ENCODE measurements around the gene PIK3C2G. TPM values are rescaled to one million over a fixed set of nuclear protein-coding genes. Genes with fewer than 3 reads are reported as not detected.

The PIK3C2G gene
- polyA plus RNA-seq, 1 experiment, result not detected

DNA sequence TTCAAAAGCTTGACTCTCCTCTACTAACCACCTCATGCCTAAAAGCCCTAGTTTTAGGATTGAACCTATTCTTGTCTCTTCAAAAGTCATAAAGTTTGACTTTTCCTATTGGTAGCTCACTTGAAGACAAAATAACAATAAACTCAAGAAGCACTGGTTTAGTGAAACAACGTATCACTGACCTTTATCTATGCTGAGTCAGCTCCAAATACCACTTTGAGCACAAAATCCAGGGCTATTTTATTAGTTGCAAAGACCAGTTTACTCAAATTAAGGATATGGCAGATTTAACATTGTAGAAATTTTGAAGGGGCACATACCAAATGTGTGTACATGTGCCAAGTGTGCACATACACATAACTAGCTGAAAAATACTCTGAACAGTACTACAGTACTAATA lies 45.0 kb downstream of the PIK3C2G start:
- CTCF ChIA-PET, result interaction anchor here (0.8 to 1.4 kb wide), 4 partner anchors 10 to 880 kb away, joined by 3 to 4 read pairs (median 4); no protein-coding TSS in a partner anchor
- H3K27ac ChIP-seq (ENCODE audit: low read depth, low read length), result no peak overlapping the region
- H3K27me3 ChIP-seq (ENCODE audit: control insufficient read depth, insufficient read depth, low read length), result no peaks in the 10 kb centered on the region
- DNase-seq (ENCODE audit: low read depth, low spot score), result no peak
- POLR2A ChIA-PET, result no interaction called here
- peaks cover 6% of the 10 kb centered on the region for H3K9me3 ChIP-seq (ENCODE audit: control insufficient read depth, insufficient read depth, low read length)
- TF ChIP-seq, protein P1, sequence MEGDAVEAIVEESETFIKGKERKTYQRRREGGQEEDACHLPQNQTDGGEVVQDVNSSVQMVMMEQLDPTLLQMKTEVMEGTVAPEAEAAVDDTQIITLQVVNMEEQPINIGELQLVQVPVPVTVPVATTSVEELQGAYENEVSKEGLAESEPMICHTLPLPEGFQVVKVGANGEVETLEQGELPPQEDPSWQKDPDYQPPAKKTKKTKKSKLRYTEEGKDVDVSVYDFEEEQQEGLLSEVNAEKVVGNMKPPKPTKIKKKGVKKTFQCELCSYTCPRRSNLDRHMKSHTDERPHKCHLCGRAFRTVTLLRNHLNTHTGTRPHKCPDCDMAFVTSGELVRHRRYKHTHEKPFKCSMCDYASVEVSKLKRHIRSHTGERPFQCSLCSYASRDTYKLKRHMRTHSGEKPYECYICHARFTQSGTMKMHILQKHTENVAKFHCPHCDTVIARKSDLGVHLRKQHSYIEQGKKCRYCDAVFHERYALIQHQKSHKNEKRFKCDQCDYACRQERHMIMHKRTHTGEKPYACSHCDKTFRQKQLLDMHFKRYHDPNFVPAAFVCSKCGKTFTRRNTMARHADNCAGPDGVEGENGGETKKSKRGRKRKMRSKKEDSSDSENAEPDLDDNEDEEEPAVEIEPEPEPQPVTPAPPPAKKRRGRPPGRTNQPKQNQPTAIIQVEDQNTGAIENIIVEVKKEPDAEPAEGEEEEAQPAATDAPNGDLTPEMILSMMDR (IDR thresholded peaks at IDR 0.05; ENCODE audit: low read depth, low read length), result no peak
- no peak overlapping the region for H3K4me3 ChIP-seq (ENCODE audit: low read depth, low read length)

DNA sequence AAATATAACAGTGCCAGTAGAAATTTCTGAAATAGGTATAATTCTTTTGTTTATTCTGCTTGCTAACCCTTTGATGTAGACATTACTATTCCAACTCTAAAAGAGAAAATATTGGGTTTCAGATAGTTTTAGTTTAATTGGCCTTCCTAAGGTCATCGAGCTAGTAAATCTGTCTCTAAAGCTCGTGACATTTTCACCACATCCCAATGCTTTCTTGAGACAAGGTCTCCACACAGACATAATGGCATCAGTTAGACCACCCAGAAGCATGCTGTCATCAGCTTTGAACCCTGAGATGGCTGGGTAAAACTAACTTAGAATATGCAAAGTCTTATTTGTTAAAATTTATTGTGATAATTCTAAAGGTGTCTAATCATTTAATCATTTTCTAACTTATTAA lies 52.0 kb downstream of the PIK3C2G start:
- ChIA-PET CTCF (interaction anchor here (1.6 kb wide), 1 partner anchor 63 kb away, joined by 7 read pairs; no protein-coding TSS in a partner anchor), POLR2A (no interaction called here)
- Histone ChIP-seq H3K4me3 (ENCODE audit: low read depth, low read length) (no peak overlapping the region), H3K27me3 (ENCODE audit: control insufficient read depth, insufficient read depth, low read length) (no peaks in the 10 kb centered on the region), H3K27ac (ENCODE audit: low read depth, low read length) (no peak overlapping the region), H3K9me3 (ENCODE audit: control insufficient read depth, insufficient read depth, low read length) (no peaks in the 10 kb centered on the region)
- TF ChIP-seq, protein P1 (IDR thresholded peaks at IDR 0.05; ENCODE audit: low read depth, low read length), result no peak
- DNase-seq (ENCODE audit: low read depth, low spot score), result no peak

DNA sequence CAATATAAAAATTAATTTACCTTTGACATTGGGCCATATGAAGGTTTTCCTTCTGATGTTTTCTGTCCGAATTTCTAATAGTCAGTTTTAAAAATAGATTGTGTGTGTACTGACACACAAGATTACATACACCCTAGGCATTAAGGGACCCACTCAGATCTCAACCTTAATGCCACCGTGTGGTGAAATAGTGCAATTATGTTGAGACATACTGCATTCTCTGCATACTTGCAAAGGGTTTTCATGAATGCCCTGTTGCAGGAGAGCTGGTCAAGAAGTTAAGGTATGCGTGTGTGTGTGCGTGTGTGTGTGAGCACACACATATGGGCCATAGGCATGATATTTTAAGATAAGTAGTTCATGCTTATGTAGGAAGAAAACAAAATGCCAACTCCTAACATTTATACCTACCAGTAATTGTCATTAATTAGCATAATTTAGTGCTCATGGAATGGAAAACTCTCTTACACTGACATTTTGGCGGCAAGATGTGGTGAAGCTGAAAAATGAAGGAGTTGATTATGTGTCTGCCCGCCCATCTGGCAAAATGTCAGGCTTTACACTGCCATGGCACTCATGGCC lies 58.8 kb downstream of the PIK3C2G start:
- ChIA-PET POLR2A (no interaction called here), CTCF (interaction anchor here (0.6 to 4.1 kb wide), 10 partner anchors 10 to 866 kb away, joined by 3 to 40 read pairs (median 4); no protein-coding TSS in a partner anchor)
- peak; percentile 59 for DNase-seq (ENCODE audit: low read depth, low spot score)
- H3K27ac ChIP-seq (ENCODE audit: low read depth, low read length), result no peak overlapping the region
- no peaks in the 10 kb centered on the region for H3K27me3 ChIP-seq (ENCODE audit: control insufficient read depth, insufficient read depth, low read length)
- peaks cover 4% of the 10 kb centered on the region; the same call in 1 of the 2 replicates for H3K9me3 ChIP-seq (ENCODE audit: control insufficient read depth, insufficient read depth, low read length)
- TF ChIP-seq, protein P1 (IDR thresholded peaks at IDR 0.05; ENCODE audit: low read depth, low read length), result peak; percentile 53
- no peak overlapping the region for H3K4me3 ChIP-seq (ENCODE audit: low read depth, low read length)

DNA sequence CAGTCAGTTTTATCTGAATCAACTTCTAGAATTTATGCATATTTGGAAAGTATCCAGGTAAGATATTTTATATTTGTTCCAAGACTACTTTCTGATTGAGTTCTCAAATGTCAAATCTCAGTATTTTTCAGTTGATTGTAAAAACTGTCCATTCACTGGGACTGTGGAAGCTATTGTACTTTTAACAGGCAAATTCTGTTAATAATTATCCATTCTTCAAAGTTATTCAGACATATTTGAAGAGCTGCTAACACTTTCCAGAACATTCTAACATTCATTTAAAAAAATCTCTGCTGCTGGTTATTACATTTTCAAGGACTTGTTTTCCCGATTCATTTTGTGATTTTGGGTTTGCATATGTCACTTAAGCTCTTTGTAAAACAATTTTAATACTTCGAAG lies 59.7 kb downstream of the PIK3C2G start:
- DNase-seq (ENCODE audit: low read depth, low spot score), result no peak
- H3K27ac ChIP-seq (ENCODE audit: low read depth, low read length), result no peak overlapping the region
- TF ChIP-seq, protein P1 (IDR thresholded peaks at IDR 0.05; ENCODE audit: low read depth, low read length), result no peak
- H3K27me3 ChIP-seq (ENCODE audit: control insufficient read depth, insufficient read depth, low read length), result no peaks in the 10 kb centered on the region
- ChIA-PET POLR2A (no interaction called here), CTCF (interaction anchor here (1.0 to 4.1 kb wide), 4 partner anchors 14 to 74 kb away, joined by 4 to 40 read pairs (median 6); no protein-coding TSS in a partner anchor)
- peaks cover 4% of the 10 kb centered on the region; the same call in 1 of the 2 replicates for H3K9me3 ChIP-seq (ENCODE audit: control insufficient read depth, insufficient read depth, low read length)
- no peak overlapping the region for H3K4me3 ChIP-seq (ENCODE audit: low read depth, low read length)

DNA sequence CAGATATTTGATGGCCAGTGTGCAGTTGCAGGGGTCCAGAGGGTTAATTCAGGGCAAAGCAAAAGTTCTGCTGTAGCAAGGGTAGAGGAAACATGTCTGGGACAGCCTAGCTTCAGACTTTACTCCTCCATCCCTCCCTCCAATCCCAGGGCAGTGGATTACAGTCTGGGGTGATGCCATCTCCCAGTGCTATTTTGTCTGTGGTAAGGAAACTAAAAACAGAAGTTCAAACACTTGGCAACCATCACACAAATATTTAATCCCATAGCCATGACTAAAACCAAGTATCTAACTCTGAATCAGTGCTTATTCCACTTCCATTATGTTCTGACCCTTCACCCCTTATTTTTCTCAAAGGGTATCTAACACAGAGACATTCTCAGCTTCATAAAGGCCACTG lies 61.8 kb downstream of the PIK3C2G start:
- Histone ChIP-seq H3K4me3 (ENCODE audit: low read depth, low read length) (no peak overlapping the region), H3K27me3 (ENCODE audit: control insufficient read depth, insufficient read depth, low read length) (no peaks in the 10 kb centered on the region), H3K9me3 (ENCODE audit: control insufficient read depth, insufficient read depth, low read length) (peaks cover 4% of the 10 kb centered on the region; the same call in 1 of the 2 replicates), H3K27ac (ENCODE audit: low read depth, low read length) (no peak overlapping the region)
- CTCF ChIA-PET, result no interaction called here
- TF ChIP-seq, protein P1 (IDR thresholded peaks at IDR 0.05; ENCODE audit: low read depth, low read length), result no peak
- POLR2A ChIA-PET, result no interaction called here
- peak; percentile 6 for DNase-seq (ENCODE audit: low read depth, low spot score)
